GM18517 (cell line): ENCODE results near the gene BATF.
"Not testable (repeated sequence)": the region's sequence is repeated elsewhere in the genome, so short reads cannot be mapped to it uniquely, and the experiment has no call there.

Experiments used
- ATAC-seq: cut with Tn5 transposase; IDR thresholded peaks from one replicate; pipeline ENCODE4 v1.9.1; 2021; ENCODE audit warnings: mild to moderate bottlenecking, moderate library complexity; ENCODE audit not compliant: unreplicated experiment

Gene BATF, protein sequence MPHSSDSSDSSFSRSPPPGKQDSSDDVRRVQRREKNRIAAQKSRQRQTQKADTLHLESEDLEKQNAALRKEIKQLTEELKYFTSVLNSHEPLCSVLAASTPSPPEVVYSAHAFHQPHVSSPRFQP

DNA sequence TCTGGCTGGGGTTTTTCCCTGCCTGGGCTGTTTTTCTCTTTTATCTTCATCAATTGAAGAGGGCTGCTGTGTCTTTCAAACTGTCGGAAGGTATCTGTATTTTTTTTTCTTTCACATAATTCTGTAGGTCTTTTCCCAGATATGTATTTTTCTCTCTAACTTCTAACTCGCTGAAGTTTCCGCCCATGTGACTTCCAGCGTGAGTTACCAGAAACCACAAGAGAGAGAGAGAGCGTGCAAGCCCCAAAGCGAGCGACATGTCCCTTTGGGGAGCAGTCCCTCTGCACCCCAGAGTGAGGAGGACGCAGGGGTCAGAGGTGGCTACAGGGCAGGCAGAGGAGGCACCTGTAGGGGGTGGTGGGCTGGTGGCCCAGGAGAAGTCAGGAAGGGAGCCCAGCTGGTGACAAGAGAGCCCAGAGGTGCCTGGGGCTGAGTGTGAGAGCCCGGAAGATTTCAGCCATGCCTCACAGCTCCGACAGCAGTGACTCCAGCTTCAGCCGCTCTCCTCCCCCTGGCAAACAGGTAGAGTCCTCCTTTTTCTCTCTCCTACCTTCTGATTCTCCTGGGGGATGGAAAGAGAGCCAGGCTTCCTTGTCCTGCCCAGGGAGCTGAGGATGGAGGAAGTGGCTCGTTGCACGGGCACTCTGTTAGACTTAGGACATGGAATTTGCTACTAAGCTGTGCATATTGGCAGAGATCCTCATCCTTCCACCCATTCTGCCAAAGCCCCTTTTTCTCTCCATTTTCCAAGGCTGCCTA, at the start of gene BATF:
Gene BATF, plus strand, starts transcription at position 246 of the 759 bp plus-strand sequence. Its CDS starts 214 bp downstream, at position 460.
- ATAC-seq = peak; percentile 52

DNA sequence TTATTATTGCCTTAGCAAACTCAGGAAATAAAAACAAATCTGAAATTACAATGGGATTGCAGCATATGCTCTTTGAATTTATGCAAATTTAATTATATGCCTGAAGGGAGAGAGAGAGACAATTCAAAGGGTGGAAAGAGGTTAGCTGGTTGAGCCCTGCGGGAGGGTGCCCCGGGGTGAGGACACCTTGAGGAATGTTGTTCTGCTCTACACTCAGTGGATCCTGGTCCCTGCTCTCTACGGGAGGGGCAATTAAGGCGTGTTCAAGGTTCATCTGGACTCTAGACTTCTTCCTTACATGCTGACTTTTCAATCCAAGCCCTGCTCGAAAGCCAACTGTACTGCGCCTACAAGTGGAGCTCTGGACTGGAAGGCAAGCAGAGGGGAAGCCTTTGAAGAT, 48.1 kb upstream of the BATF start:
- not testable (repeated sequence) for ATAC-seq

DNA sequence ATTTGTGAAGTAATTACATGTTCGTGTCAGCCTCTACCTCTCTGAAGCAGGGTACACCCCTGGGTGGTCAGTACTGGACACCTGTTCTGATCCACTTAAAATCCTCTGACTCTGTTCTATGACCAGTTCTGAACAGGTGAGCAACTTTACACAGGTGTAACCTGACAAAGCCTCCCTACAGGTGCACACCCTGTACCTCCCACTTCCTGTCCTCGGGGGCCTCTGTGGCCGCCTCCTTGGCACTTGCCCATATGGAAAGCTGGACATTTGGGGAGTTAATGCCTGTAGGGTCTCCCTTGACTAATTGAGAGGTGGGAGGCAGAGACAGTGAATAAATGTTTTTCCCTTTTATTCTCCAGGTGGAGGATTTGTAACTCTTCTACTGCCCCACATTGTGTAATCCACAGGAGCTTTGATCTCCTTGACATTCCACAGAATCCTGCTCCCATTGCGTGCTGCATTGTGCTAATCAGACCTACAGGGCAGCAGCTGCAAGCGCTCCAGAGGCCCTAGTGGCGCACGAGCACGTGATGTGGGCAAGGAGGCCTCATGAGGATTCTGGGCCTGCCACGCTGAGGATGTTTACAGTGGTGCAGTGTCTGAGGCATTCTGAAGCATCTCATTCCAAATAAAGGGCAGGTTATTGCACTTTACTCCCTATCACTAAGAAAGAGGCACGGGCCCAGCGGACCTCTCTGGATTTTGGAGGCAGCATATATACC, 45.8 kb upstream of the BATF start:
- no peak for ATAC-seq

DNA sequence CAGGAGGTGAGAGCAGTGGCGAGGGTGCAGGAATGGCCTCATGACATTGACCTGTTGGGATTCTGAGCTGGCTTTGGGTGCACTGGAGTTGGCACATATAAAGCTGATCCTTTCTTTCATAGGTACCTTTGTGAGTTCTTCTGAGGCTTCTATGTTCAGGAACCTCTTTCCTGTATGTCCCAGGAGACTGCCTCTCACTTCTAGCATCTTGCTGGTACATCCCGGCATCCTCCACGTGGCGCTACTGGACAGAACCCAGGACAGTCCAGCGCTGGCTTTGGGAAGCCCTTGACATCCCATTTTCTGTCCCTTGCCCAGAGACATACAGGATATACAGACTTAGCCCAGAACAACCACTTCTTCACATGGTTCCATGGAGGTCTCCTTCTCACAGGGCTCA, 44.4 kb upstream of the BATF start:
- ATAC-seq = no peak

DNA sequence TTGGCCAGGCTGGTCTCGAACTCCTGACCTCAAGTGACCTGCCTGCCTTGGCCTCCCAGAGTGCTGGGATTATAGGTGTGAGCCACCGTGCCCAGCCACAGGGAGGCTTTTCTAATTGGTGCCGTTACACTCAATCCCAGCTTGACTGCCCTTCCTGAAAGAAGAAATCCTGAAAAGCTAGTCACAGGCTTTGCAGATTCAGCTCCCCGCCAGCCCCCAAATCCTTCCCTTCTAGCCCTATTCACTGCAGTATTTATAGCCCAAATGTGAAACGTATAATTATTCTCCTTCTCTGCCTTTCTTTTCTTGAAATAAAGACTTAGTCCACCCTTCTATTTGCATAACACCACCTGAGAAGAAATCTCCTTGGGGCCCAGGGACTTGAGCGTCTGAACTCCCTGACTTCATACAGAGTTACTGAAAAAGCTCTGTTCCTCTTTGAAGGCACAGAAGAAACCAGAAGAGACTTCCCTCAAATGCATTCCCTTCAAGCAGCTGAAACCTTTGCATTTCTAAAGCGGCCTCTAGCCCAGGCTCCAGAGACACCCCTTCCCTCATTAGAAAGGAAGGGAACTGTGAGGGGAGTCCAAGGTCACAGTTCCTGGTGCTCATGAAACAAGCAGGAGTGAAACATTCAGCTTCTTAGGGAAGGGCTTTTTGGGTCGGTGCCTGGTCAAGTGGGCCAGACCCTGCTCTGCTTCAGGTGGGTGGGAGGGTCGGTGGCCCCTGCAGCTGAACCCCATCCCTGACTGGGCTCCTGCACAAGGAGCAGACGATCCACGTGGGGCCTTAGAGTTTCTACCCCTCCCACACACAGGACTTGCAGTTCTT, 42.3 kb upstream of the BATF start:
- ATAC-seq = no peak

DNA sequence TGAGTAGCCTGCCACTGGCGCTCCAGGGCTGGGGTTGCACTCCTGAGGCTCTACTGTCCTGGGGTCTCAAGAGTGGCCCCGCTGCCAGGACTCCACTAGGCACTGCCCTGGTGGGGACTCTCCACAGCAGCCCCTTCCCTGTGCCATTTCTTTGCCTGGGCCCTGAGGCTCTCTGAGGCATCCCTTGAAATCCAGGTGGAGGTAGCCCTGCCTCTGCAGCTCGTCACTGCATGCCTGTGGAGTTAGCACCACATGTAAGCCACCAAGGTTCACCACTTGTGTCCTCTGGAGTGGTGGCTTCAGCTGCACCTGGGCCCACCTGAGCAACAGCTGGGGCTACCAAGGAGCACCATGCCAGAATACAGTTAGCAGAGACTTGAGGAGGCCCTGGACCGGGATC, 39.9 kb upstream of the BATF start:
- ATAC-seq = no peak

DNA sequence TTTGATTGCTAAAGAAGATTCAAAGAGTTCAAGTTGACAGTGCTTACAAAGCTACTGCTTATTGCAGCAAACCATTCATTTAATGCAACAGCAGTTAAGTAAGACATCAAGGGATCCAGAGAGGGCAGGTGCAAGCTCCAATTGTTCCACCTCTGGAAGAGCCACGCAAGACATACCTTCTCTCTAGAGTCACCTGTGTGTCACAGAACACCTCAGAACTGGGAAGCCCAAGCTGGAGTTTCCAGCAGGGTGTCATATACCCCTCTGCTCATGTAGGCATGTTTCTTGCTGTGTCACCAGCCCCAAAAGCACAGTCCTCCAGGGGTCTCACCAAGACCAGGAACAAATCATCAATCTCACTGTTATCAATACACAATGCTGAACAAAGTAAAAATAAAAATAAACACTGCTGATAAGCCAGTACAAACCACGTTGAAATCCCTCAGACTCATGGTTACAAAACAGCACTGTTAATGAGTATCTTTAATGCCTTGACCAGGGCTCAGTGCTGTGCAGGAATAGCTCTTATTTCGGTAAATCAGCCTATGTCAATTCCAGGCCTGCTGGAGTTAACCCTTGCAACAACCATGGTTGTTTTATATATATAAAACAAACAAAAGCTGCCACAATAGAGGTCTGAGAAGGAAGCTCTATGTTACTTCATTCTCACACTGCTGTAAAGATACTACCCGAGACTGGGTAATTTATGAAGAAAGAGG, 37.4 kb upstream of the BATF start:
- no peak for ATAC-seq

DNA sequence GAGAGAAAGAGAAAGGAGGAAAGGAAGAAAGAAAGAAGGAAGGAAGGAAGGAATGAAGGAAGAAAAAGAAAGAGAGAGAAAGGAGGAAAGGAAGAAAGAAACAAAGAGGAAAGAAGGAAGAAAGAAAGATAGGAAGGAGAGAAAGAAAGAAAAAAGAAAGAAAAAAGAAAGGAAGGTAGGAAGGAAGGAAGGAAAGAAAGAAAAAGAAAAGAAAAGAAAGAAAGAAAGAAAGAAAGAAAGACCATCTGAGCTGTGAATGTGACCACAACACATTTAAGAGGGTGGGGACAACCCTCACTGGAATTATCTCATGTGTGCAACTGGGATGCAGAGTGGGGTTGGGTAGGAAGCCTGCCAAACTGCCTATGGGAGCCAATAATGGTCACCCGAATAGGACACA, 36.0 kb upstream of the BATF start:
- ATAC-seq = no peak

DNA sequence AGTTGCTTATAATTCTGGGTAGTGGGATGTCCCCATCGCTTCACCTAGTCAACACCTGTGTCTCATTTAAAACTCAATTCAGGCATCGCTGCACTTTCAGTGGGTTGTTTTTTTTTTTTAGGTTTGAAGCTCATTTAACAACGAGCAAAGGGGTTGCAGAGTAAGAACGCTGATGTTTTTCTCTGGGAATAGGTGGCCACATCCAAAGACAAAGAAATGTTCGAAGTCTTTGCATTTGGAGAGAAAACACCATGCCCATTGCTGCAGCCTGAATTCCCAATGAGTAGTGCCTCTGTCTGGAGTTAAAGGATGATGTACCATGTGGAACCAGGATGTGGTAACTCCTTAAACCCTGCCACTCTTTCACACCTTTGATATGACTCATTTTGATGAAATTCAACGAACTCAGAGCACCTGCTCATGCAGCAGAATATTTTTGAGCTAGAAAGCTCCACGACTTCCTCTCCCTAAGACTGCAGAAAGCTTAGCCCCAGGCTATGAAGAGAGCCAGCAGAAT, 35.1 kb upstream of the BATF start:
- peak; percentile 83 for ATAC-seq

DNA sequence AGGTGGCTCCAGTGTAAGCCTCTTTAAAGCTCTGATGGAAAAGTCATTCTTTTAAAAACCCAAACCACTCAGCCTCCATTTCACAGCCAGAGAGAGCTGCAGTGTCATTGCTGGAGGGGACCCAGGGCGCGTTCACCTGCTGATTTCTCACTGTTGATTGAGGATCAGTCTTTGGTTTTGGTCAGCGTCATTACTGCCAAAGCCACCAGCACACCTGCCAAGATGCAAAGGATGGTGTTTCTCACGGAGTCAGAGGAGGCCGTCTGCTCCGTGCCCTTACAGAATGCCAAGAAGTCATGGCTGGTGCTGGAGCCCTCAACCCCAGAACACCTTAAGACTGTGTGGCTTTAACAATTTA, 32.8 kb upstream of the BATF start:
- no peak for ATAC-seq

DNA sequence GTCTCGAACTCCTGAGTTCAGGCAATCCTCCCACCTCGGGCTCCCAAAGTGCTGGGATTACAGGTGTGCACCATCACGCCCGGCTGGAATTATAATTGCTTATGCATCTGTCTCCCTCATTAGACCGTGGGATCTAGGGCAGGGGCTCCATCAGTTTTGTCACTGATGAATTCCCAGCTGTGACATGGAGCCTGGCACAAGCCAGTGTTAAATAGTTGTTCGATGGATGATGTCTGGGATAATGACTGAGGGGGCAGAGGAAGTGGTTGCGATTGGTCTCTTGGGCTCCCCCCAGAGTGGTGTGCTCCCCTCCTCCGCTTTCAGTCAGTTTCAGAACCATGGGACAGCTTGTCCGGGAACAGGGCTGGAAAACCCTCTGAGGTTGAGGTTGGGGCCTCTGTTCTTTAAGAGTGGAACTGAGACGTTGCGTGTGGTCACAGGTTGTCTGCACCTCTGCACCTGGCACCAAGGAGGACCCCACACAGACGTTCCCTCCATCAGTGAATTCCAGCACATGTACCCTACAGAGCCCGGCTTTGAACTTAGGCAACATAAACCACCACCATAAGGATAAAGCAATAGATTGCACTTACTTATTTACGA, 30.8 kb upstream of the BATF start:
- ATAC-seq = no peak

DNA sequence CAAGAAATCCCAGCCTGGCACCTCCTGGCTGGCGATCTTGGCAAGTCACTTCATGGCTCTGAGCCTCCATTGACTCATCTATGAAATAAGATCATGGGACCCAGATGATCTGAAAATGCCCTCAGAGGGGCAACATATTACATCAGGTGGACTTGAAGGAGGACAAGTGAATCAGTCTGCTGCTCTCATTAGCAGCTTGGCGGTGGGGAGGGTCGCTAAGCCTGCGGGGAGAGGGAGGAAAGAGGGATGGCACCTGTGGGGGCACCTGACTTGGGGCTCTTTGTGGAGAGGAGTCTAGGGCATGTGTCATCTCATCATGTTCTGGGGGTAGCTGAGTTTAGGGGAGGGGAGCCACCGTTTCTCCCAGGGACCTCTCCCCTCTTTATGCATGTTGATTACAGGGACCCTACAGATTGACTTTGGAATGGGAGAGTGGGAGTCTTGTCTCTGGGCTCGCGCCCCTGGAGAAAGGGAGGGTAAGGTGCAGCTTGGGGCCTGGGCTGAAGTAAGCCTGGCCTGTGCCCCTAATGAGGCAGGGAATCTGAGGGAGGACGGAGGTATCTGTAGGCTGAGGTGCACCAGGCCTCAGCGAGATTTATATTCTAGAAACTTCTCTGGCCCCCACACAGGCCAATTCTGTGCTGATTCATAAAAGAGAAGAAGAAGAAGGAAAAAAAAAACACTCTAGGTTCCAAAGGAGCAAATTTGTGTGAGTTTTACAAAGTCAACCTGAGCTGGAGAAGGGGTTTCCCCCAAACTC, 29.3 kb upstream of the BATF start:
- ATAC-seq = no peak

DNA sequence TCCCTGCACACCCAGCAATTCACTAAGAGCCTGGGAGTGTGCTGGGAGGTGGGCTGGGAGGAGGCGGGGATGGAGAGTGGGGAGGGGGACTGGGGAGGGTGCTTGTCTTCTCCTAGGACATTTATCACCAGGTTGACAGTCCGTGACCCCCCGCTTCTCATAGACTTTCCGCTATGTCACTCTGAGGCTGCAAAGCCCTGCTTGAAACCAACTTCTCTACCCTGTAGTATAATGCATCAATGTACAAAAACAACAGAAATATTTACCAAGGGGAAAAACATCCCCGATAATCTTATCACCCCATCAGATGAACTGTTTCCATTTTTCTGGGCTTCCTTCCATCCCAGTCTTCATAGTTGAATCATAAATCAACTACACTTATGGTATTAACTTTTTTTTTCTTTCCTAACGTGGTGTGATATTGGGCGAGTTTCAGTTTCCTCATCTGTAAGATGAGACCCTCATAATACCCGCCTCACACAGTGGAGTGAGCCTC, 28.6 kb upstream of the BATF start:
- no peak for ATAC-seq

DNA sequence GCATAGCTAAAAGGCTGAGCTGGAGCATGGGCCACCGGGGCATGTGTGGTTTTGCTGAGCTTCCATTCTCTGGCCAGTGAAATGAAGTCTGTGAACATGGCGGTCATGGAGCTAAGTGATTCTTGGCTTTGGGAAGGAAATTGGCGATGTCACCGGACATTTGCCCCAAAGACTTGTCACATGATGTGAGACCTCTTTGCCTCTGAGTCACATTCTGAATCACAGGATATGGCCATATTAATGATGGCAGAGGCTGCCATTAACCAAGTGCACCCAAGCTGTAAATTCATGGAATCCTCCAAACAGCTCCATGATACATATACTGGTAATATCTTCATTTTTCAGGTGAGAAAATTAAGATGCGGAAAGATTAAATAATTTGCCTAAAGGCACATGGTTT, 27.4 kb upstream of the BATF start:
- no peak for ATAC-seq

DNA sequence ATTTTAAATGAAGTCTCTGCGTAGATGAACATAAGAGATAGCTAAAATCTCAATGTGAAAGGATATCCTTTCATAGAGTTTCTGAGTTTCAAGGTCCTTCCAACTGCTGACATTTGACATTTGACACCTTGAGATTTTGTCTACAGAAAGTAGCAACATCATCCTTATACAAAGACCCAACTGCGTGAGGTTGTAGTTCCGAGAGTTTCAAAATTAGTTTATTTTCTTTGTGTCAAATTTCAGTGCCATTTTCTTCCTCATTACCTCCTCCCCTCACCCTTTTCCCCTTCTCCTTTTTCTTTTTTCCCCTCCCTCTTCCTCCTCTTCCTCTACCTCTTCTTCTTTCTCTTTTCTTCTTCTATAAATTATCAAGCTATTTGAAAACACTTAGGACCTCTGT, 26.9 kb upstream of the BATF start:
- ATAC-seq = no peak

DNA sequence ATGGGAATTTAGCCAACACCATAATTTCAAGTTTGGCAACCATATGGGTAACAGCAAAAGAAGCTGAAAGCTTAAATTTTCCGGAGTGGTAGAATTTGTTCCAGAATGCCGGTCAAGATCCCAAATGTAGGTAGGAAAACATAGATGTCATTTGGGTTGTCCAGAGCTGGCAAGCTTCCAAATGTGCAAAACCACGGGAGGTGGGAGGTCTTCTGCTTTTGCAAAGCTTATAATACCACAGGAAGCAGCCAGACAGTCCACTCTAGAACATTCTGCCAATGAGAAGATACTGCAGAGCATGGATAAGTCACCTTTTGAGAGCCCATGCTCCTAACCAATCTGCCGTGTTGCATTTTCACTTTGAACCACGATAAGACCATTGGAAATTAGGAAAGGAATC, 26.4 kb upstream of the BATF start:
- no peak for ATAC-seq

DNA sequence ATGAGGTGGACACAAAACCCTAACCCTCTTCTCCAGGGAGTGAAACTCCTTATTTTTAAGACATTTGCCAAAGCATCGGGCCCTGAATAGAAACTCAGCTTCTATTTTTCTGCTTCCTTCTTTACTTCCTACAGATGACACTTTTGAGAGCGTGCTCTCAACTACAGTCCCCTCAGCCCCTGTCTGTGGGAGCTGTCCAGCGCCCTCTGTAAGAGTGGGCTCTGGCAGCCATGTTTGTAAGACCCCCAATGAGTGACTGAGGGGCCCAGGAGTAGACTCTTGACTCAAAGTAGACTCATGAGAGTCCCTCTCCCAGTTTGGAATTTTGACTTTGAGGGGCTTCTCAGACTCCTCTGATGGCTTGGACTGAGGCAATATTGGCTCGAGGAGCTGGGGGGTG, 25.5 kb upstream of the BATF start:
- ATAC-seq = no peak

DNA sequence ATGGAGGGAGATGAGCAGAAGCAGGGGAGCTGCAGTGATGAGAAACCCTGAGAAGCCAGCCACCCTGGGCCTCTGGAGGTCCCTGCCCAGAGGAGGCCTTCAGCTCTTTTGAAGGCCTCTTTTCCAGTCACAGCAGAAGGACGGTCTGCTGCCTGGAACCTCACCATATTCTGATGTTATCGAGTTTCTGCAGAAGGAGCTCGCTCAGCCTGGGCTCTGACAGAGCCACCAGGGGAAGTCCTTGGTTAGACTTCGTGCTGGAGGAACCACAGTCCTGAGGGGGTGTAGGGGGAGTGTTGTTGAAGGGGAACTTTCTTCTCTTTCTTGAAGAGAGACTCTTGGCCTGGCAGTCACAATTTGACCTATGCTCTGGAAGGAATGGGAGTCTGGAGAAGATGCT, 25.1 kb upstream of the BATF start:
- ATAC-seq = no peak

DNA sequence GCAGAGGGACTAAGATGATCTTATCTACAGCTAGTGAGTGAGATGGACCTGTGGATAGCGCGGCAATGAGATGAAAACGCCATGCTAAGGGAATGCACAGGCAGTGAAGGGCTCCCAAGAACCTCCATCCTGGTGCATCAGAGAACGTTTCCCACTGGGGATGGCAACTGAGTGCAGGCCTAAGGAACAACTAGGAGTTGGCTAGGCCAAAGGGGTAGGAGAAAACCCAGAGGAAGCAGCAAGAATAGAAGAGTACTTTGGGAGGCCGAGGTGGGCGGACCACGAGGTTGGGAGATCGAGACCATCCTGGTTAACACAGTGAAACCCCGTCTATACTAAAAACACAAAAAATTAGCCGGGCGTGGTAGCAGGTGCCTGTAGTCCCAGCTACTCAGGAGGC, 24.6 kb upstream of the BATF start:
- no peak for ATAC-seq
